22Rv1 (cell line): ENCODE results near the gene UPB1.

ENCODE experiments used
- H3K27ac ChIP-seq: fragments of 450-650 bp; 2 replicates; pipeline ENCODE4 v1.5.1; 2017
- ZFX ChIP-seq: fragments of 450-650 bp; IDR thresholded peaks from 2 replicates; pipeline ENCODE4 v1.6.1; 2017; ENCODE audit warnings: antibody characterized with exemption, borderline replicate concordance
- TF ChIP-seq, protein P1 (sequence below): fragments of 450-650 bp; IDR thresholded peaks from 2 replicates; pipeline ENCODE4 v1.5.1; 2017; ENCODE audit warnings: mild to moderate bottlenecking

Gene UPB1

DNA sequence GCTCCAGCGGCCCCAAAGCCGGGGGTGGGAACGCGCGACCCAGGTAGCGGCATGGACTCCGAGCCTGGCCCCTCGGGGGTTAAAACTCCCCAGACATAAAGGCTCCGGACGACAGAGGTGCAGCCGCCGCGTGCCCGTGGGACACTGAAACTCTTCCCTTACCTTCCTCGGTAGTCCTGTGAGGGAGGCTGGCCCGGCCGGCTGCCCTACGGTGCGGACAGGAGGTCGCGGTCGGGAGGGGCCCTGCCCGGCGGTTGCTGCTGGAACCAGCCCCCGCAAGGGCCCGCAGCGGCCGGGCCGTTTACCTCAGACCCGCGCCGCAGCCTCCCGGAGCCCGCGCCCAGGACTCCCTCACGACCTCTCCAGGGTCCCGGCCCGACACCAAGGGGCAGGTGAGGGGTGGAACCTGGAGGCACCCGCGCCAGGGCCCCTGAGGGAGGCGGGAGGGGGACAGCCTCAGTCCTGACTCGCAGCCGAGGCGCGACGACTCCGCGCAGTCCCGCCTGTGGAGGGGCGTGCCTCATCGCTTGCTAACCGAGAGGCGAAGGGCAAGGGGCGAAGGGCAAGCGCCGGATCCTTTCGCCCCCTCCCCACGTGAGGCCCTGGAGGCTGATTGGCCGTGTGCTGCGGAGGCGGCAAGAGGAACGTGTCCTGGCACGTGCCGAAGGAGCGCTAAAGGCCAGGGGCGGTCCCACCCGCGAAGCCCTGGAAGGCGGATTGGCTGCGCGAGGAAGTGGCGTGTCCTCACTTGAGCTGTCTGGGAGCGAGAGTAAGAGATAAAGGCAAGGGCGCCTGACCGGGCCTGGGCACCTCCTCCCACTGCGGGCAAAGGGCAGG lies at the start of gene UPB1:
Gene UPB1 (plus strand): TSS at position 805 of the 837 bp plus-strand sequence. CDS start 72 bp downstream, outside the sequence.
- H3K27ac ChIP-seq = no peak within 1 kb of the TSS
- TF ChIP-seq, protein P1, sequence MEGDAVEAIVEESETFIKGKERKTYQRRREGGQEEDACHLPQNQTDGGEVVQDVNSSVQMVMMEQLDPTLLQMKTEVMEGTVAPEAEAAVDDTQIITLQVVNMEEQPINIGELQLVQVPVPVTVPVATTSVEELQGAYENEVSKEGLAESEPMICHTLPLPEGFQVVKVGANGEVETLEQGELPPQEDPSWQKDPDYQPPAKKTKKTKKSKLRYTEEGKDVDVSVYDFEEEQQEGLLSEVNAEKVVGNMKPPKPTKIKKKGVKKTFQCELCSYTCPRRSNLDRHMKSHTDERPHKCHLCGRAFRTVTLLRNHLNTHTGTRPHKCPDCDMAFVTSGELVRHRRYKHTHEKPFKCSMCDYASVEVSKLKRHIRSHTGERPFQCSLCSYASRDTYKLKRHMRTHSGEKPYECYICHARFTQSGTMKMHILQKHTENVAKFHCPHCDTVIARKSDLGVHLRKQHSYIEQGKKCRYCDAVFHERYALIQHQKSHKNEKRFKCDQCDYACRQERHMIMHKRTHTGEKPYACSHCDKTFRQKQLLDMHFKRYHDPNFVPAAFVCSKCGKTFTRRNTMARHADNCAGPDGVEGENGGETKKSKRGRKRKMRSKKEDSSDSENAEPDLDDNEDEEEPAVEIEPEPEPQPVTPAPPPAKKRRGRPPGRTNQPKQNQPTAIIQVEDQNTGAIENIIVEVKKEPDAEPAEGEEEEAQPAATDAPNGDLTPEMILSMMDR = no peak
- TF ChIP-seq ZFX = no peak

DNA sequence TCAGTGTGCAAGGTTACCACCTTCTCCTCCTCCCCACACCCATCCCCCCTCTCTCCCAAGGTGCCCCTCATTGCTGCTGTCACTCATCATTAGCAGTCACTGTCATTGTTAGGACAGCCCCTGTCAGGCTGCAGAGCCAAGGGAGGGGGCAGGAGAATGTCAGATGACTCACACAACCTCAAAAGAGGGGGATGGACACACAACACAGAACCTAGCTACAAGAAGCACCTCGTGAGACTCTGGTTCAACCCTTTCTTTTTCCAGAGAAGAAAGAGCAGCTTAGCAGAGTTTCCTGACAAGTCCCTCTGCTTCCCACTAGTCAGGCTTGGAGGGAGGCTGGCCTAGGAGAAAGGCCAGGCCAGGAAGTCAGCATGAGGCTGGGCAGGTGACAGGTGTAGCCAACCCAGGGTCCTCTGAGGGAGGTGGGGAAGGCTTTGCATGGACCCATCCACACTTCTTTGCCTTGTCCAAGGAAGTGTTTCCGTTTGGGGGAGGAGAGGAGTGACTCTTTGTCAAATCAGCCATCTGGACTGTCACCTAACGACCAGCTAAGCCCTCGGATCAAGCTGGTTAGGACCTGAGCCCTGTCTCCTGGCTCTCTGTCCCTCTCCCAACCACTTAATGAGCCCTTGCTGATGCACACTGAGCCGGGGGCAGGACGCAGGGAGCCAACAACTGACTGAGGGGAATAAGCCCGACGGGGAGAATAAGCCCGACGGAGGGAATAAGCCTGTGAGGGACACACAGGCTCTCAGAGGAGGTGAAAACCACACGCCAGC lies 49.5 kb upstream of the UPB1 start:
- no peak overlapping the region for H3K27ac ChIP-seq
- TF ChIP-seq, protein P1 = no peak
- no peak for TF ChIP-seq ZFX

DNA sequence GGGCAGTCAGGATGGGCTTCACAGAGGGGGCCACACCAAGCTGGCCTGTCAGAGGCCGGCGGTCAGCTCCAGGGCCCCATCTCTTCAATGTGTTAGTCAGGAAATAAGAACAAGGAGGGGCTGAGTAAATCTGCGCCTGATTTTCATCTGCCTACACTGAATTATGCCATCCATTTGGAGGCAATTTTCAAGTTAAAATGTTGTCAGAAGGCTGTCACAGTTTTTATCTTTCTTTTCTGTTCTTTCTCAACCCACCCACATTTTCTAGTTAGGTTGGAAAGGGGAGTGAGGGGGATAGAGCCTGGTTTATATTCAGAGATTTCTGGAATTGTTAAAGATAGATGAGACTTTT lies 48.9 kb upstream of the UPB1 start:
- H3K27ac ChIP-seq = no peak overlapping the region
- TF ChIP-seq, protein P1 = no peak
- TF ChIP-seq ZFX = no peak

DNA sequence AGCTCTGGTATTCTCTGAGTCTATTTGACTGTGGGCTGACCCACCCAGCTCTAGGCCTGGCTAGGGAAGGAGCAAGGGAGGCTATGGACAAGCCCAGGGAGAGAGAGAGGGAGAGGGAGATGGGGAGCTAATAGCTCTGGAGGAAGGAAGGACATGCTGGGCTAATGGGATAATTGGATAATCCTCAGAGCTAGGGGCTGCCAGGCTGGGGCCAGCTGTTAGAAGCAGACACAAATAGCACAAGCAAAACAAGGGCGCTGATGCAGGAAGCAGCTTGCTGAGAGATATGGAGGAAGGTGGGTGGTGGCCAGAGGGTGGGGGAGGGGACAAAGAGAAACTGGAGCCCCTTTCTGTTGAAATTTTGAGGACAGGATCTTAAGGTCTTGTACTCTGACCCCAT lies 44.5 kb upstream of the UPB1 start:
- no peak overlapping the region for H3K27ac ChIP-seq
- TF ChIP-seq ZFX = no peak
- TF ChIP-seq, protein P1 = no peak

DNA sequence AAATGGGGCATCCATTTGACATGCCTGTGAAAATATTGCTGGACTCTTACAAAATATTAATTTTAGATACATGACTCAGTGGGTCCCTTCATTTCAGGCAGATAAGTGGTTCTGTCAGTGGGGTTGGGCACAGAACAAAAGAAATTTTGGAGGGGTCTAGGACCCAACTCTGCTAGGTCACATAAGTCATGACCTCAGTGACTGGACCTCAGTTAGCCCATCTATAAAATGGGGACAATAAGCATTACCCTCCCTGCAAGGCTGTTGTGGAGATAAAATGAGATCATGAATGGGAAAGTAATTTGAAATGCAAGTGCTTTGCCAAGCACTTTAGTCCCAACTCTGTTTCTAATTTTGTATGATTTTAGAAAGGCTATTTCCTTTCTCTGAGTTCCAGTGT lies 44.0 kb upstream of the UPB1 start:
- no peak for TF ChIP-seq ZFX
- TF ChIP-seq, protein P1 = no peak
- no peak overlapping the region for H3K27ac ChIP-seq

DNA sequence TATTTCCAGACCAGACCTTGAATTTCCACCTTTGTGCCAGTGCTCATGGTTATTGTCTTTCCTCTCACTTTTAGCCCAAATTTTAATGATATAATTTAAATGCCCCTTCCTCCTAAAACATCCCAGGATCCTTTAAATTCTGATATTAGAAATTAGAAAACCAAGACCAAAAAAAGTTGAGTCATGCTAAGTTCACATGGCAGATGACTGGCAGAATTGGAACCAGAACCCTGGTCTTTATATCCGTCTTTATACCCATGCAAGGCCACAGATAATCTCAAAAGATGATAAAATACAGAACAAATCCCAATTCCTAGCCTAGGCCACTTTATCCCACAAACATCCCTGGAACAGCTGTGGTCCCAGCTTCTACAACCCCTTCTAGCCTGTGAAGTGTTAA lies 41.3 kb upstream of the UPB1 start:
- TF ChIP-seq ZFX = no peak
- TF ChIP-seq, protein P1 = no peak
- no peak overlapping the region for H3K27ac ChIP-seq

DNA sequence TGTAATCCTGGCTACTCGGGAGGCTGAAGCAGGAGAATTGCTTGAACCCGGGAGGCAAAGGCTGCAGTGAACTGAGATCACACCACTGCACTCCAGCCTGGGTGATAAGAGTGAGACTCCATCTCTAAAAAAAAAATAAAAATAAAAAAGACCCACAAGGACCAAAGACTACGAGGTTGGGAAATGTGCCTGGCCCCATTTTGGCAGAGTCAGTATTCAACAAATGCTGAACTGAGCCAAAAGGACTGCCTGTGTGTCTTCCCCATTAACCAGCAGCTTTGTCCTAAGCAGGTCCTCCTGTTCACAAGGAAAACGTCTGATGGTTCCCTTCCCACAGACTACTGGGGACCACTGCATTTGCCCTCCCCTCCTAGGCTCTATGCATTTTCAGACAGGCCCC lies 40.1 kb upstream of the UPB1 start:
- no peak overlapping the region for H3K27ac ChIP-seq
- TF ChIP-seq, protein P1 = no peak
- no peak for TF ChIP-seq ZFX
